Measurements from ENCODE around the gene FADS6.

The FADS6 gene

DNA sequence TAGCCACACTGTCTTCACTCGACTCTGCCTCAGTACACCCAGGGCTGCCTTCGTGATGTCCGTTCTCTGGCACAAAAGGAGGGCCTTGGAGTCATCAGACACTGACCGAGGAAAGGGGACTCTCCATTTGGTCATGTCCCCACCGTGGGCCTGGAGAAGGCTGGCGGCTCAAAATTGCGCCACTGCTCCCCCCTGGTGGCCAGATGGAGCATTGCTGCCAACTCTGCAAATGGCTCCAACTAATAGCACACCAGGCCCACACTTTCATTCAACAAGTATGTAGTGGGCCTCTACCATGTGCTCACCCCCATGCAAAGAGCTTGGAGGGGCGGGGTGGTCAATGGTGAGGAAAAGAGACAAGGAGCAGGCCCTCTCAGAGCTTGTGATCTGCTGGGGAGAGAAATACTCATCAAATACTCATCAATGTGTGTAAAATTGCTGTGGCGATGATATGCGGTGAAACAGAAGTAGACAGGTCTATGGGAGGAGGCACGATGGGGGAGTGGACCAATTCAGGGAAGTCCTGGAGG lies 28.5 kb downstream of the FADS6 start:
- DNase-seq = peak; percentile 82

DNA sequence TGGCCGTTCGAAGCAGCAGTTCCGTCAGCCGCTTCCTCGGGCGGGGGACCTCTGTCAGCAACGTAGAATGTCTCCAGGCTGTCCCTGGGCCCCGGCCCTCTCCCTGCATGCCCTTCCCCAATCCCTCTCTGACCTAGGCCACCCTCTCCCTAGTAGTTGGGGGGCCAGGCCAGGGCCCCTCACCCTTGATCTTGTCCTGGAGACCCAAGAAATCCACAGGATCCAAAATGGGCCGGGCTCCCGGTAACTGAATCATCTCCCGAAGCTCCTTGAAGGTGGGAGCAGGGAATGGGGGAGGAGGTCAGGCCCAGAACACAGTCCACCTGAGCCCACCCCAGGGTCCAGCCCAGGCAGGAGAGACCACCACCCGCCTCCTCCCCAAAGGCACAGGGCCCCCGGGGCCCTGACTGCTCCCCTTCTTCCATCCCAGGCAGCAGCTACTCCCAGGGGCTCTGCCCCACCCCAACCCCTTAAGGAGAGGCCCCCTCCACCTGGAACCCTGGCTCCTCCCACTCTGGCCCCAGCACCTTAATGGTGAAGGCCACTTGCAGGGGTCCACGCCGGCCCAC lies 29.1 kb downstream of the FADS6 start:
- no peak for DNase-seq

DNA sequence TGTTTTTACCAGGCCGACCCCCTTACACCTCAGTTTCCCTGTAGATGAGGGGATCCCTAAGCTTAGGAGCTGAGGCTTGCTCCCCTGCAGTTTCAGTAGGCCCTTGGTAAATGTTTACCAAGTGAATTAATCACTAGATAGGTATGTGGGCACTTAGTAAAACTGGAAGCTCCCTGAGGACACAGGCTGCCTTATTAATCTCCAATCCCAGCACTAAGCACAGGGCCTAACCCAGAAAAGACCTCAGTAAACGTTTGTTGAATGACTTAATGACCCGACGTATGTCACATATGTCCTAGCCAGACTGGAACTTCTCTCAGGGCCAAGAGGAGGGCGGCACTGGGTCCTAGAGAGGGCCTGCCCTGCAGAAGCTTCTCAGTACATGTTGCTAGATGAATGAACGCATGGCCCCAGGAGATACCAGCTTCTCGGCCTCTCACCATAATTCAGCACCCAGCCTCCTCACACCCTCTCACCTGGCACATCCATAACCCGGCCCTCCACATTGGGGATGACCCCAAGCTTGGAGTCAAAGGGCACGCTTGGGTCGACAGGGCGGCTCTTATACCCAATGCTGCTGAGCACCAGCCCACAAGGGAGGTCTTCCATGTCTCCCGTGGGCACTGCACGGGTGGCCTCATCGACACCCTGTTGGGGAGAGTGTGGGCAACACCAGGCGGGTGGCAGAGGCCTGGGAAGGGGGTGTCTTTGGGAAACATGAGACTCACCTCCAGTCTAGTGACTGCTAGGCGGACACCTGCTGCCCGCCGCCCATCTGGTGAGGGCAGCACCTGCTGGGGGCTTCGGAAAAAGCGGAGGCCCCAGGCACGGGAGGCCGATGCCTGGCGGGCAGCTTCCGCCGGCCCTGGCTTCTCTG lies 29.8 kb downstream of the FADS6 start:
- DNase-seq = no peak

DNA sequence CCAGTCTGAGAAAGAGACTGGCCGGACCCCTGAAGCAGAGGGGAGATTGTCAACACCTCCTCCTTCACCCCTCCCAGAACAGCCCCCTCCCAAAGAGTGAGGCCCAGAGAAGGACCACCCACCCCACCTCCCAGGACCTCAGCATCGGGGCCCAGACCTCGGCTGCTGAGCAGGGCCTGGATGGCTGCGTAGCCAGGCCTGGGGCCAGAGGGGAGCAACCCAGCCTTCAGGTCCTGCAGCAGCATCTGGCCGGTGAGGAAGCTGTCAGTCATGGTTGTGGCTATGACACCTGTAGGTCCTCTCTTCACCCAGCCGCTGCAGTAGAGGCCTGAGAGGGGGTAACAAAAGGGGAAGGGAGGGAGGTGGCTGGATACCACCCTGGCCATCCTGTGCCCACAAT lies 30.5 kb downstream of the FADS6 start:
- DNase-seq = no peak

DNA sequence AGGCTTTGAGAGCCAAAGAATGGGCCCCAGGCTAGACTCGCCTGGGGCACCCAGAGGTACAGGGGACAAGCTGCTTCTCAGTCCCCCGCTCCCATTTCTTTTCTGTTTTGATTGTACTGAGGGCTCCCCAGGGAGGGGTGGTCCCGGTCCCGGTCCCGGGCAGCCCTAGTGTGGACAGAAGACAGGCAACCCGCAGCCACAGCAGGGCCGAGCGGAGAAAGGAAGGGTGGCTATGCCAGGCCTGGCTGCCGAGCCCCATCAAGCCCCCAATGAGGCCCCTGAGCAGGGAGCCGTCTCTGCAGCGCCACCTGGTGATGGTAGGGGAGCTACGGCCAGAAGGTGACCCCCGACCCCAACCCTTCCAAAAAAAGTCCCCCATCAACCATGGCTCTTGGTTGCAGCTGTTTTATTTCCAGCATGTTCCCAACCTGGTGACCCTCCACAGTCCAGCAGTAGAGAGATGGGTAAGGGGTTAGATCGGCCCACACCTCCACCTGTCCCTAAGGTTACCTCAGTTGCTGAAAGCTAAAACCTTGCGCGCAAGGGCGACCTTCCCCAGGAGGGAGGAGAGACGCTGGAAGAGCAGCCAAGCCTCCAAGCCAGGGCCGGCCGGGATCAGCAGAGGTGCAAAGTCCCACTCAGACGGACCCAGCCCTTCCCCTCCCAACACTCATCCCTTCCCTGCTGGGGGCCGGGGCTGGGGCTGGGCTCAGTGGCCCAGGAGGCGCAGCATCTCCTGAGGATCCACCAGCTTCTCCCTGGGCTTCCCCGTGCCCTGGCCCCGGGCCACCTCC lies 31.1 kb downstream of the FADS6 start:
- DNase-seq = peak; percentile 67

GRCh38 chr17:74861662-74862107 lies 31.7 kb downstream of the FADS6 start:
- peak; percentile 30 for DNase-seq

DNA sequence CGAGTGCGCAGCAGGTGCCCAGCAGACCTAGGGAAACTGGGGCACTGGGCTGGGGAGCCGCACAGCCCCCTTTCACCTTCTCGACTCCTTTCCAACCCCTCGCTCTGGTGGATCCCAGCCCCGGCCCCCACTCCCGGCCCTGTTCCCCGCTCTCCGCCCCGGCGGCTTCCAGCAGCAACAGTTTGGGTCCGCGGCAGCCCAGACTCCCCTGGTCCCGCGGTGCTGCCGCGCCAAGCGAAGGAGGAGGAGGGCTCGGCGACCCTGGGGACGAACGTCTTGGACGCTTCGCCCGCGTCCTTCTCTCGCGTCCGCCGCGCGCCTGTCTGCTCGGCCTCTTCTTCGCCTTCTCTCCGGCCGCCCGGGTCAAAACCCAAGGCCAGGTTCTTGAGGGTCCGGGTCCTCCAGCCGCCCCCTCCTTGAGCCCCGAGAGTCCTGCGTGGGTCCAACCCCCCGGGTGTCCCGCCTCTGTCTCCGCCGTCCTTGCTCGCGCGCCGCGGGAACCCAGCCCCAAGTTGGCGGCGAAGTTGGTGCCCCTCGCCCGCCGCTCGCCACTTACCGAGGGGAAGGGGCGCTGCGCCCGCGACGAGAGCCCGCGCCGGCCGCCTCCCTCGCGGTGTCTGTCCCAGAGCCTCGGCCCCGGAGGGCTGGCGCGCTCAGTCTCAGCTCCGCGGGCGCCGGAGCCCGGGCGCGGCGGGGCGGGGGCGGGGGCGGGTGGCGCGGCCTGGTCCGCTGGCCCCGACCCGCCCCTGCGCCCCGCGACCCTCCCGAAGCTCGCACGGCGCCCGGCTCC lies 32.4 kb downstream of the FADS6 start:
- DNase-seq = peak; percentile 30

DNA sequence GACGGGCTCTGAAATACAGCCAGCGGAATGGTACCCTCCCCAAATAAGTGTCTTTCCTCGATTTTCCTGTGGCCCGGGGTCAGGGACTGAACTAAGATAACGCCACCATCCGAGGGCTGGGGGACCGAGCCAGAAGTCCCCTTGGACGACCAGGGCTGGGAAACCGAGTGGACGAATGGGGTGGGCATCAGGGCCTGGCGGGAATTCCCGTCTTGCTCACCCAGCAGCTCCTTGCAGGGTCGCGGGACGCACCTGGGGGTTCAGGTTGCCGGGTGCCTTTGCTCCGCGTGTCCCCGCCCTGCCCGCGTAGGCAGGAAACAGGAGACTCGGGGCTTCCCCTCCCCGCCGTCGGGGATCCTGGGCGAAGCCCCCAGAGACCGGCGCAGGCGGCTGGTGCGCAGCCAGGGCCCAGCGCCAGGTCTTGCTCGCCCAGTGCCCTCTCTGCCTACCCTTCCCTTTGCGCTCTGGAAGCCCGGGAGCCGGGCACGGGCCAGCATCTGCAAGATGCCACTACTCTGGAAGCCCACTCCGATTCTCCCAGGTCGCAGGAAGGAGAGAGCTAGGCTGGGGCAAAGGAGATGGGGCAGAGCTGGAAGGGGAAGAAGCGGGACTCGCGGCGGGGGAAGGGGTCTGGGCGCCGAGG lies 33.1 kb downstream of the FADS6 start:
- DNase-seq = peak; percentile 42

DNA sequence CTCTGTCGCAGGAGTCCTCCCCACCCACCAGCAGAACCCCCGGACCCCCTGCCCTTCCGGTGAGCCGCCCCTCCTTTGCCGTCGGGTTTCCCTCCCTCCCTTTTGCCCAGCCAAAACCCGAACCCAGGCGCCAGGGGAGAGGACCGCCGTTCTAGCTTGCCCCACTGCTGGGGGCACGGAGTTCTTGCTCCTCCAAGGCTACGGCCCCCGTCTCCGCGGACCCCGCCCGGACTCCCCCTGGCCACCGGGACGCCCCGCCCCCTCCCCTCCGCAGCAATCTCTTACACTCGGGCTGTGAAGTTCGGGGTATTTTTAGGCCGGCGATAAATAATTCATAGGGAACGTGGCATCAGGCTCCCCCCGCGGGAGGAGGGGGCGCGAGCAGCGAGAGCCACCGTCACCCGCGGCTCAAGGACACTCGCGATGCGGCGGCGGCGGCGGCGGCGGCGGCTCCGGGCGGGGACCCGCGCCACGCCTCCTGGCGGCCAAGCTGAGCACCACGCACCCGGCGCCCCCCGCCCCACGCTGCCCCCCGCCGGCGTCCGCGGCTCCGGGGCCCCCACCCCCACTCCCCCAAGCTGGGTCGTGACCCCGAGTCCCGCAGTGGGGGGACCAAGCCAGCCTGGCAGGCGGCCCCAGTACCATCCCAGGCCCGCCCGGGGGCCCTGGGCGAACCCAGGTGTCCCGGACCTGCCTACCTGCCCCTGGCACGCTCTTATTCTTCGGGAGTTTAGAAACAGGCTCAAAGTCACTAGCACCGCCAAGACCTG lies 33.8 kb downstream of the FADS6 start, which contains the start of gene GRIN2C:
GRIN2C (minus strand) TSS at position 427 of the 770 bp plus-strand sequence. CDS start 4,793 bp downstream, outside the sequence.
- DNase-seq = peak; percentile 58

- no peak for DNase-seq
Measured at GRCh38 chr17:74858672-74859458, 34.6 kb downstream of the FADS6 start.

DNA sequence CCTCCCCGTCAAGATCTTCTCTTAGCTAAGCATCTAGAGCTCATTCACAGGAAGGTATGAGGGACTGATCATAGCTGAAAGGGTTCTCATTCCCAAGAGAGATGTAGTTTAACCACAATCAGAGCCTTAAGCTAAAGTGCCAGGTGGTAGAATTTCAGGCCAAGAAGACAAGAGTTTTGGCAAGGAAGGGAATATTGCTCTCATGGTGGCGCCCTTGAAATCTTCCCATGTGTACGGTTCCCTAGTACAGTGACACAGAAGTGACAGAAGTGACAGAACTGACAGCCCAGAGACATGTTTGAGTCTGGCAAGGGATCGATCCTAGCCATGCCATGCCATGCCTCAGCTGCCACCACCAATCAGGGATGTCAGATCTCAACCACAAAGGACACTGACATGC lies 36.2 kb downstream of the FADS6 start:
- no peak for DNase-seq

DNA sequence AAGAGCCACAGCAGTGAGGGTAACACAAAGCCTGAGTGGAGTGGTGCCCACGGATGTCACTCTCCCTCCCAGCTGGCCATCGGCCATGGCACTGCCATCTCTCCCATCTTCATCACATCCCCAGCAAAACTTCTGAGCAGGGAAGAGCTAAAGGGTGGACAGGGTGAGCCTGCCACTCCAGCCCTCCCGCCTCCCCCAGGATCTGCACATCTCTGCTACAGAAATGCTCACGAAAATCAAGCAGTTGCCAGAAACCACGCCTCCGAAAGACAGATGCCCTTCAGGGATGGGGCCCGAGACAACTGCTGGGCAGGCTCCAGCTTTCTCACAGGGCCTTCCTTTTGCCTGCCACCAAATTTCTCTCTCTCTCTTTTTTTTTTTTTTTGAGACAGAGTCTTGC lies 37.3 kb downstream of the FADS6 start:
- DNase-seq = no peak

DNA sequence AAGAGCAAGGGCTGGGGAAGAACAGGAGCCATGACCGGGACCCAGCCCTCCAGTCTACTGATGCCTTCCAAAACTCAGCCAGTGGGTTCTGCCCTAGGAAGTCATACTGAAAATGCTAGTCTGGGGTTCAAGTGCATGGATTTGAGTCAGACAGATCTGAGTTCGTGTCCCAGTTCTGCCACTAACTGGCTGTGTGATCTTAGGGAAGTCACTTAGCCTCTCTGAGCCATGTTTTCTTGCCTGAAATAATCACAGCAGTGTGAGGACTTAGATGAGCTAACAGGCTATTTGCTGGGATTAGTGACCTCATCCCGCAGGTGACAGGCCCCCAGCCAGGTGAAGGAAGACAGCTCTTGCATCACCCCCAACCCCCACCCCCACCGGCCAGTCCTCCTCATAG lies 38.1 kb downstream of the FADS6 start:
- DNase-seq = no peak

DNA sequence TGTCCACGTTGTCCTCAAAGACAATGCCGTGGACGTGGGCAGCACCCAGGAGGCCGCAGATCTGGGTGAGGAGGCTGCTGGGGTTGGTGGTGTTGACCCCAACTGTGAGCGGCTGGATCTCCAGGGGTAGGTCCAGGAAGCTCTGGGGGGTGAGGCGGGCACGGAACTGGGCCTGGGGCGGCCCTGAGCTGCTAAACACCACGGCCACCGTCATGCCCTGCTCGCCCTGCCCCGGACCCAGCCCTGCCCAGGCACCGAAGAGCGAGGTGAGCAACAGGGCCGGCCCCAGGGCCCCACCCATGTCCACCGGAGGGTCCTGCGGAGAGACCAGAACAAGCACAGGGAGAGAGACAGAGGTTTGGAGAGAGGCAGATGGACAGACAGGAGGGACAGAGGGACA lies 38.6 kb downstream of the FADS6 start:
- no peak for DNase-seq

DNA sequence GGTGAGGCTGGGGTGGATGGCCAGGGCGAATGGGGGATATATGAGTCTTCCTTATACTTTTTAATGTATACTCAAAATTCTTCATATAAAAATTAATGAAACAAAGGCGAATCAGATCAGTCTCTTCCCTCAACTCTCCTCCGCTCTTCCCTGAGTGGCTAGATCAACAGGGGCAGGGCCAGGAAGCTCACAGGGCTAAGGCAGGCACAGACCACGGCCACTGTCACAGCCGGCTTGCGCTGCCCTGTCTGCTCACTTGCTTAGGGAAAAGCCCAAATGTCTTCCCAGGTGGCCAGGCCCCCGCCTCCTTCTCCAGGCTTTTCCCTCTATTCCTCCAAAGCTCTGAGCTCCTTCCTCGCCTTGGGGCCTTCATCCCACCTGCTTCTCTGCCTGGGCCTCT lies 39.8 kb downstream of the FADS6 start:
- DNase-seq = no peak

- no peak for DNase-seq
Measured at GRCh38 chr17:74853048-74853397, 40.4 kb downstream of the FADS6 start.

DNA sequence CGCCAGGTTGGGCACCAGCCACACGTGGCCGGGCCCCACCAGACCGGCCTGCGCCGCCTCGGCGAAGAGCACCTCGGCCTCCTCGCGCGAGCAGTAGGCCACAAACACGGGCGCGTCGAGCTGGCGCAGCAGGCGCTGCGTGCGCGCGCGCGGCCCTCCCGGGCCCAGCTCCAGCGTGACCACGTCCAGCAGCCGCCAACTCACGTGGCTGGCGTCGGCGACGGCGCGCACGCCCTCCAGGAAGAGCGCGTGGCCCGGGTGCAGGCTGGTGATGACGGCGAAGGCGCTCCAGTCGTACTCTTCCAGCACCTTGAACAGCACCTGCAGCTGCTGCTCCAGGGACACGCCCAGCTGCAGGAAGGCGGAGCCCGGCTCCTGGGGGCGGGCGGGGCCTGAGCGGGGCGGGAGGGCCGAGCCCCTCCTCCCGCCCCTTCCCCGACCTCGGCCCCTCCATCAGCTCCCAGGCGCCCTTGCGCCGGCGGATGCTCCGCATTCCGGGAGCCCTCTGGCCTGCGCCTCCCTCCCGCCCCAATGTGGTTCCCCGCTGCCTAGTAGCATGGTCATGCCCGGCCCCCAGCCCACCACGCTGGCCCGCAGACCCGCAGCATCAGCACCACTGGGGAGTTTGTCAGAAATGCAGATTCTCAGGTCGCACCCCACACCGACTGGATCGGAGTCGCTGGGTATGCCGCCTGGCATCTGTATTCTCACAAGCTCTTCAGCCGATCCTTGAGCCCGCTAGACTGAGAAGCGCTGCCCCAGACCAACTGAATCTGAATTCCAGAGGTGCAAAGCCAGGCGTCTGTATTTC lies 41.0 kb downstream of the FADS6 start:
- peak; percentile 67 for DNase-seq

- no peak for DNase-seq
Measured at GRCh38 chr17:74851612-74852236, 41.7 kb downstream of the FADS6 start.

- no peak for DNase-seq
Measured at GRCh38 chr17:74850914-74851313, 42.5 kb downstream of the FADS6 start.

Data from activated T-cell treated with anti-CD3 and anti-CD28 coated beads, Interleukin-2, amount 50 U/mL, for 1 hour (primary cell).